Fibroblast of pulmonary artery (primary cell): ENCODE data around the gene MAGI2.
A peak's percentile ranks its signal among the peaks of the same experiment; 100 is the strongest.

Source experiments
- DNase-seq: peaks from one replicate; pipeline ENCODE4 v3.0.0-alpha.2; 2010; ENCODE audit warnings: low read depth
- H3K4me3 ChIP-seq: replicated peaks from 2 replicates; pipeline ENCODE4 v1.5.1; 2011; ENCODE audit warnings: low read depth, mild to moderate bottlenecking, control low read depth, low read length, moderate library complexity
- CTCF ChIP-seq: IDR thresholded peaks from 2 replicates; pipeline ENCODE4 v1.5.1; 2011; ENCODE audit warnings: mild to moderate bottlenecking, control low read depth, low read length, inconsistent platforms; ENCODE audit errors: missing control alignments

Gene MAGI2

GRCh38 chr7:78953090-78953489 lies 500.4 kb downstream of the MAGI2 start:
- H3K4me3 ChIP-seq, result no peak overlapping the region
- DNase-seq, result no peak
- no peak for TF ChIP-seq CTCF

- DNase-seq, result no peak
- H3K4me3 ChIP-seq, result no peak overlapping the region
- TF ChIP-seq CTCF, result no peak
Observed at GRCh38 chr7:78939669-78940068, 513.8 kb downstream of the MAGI2 start.

- DNase-seq, result peak; percentile 35
- H3K4me3 ChIP-seq, result no peak overlapping the region
- peak; percentile 2 for TF ChIP-seq CTCF
Observed at GRCh38 chr7:78924581-78924980, 528.9 kb downstream of the MAGI2 start.

- no peak overlapping the region for H3K4me3 ChIP-seq
- peak; percentile 1 for DNase-seq
- no peak for TF ChIP-seq CTCF
Observed at GRCh38 chr7:78912781-78913180, 540.7 kb downstream of the MAGI2 start.

DNA sequence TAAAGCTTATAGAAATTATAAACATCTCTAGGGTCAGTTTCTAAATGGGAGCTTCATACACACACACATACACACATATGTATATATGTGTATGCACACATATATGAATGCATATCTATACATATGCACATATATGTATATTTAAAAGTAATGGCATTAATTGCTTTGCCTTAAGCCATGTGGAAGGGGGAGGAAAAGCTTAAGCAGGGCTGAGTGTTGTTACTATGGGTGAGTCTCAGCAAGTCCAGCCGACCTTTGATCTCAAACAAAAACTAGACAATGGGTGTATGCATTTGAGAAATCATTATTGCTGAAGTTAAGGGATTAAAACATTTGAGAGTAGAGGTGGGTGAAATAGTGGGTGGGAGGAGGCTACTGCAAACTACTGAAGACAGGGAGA lies 546.7 kb downstream of the MAGI2 start:
- no peak overlapping the region for H3K4me3 ChIP-seq
- no peak for TF ChIP-seq CTCF
- DNase-seq, result no peak

GRCh38 chr7:78905436-78905835 lies 548.0 kb downstream of the MAGI2 start:
- TF ChIP-seq CTCF, result no peak
- no peak for DNase-seq
- H3K4me3 ChIP-seq, result no peak overlapping the region

- no peak for TF ChIP-seq CTCF
- no peak overlapping the region for H3K4me3 ChIP-seq
- DNase-seq, result no peak
Observed at GRCh38 chr7:78904983-78905382, 548.5 kb downstream of the MAGI2 start.
